GM13977 (cell line): ENCODE data around the gene FGFBP3.

ENCODE experiments used
- DNase-seq: peaks from one replicate; pipeline ENCODE4 v3.0.0; 2012; ENCODE audit warnings: low spot score
- in situ Hi-C: fragments of 300-500 bp; cut with MboI; formaldehyde crosslinking; loops from one replicate; pipeline ENCODE4 v1.12.0; 2022; ENCODE audit warnings: low sequenced_read_pairs, low pct_unique_long_range_greater_than_20kb, mixed read lengths, inconsistent platforms; ENCODE audit not compliant: unreplicated experiment
- TF ChIP-seq, protein P1 (sequence below): IDR thresholded peaks from 2 replicates; pipeline ENCODE4 v1.5.1; 2012; ENCODE audit warnings: mild to moderate bottlenecking, control low read depth; ENCODE audit not compliant: insufficient read depth; ENCODE audit errors: extremely low read depth, missing control alignments

Gene FGFBP3

DNA sequence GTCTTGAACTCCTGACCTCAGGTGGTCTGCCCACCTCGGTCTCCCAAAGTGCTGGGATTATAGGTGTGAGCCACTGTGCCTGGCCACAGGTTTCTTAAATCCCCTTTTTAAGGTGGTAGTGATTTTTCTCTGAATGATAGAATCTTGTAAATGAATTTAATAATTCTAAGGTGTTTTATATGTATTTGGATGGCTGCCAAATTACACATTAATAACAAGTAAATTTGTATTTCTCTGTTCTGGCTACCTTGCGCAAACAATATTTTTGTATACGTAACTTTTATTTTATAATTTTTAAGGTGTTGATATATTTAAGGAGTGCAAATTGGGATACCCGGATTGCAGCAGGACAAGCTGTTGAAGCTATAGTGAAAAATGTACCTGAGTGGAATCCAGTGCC, 30.4 kb upstream of the FGFBP3 start:
- in situ Hi-C loops: no loop called here
- DNase-seq: no peak
- TF ChIP-seq, protein P1, sequence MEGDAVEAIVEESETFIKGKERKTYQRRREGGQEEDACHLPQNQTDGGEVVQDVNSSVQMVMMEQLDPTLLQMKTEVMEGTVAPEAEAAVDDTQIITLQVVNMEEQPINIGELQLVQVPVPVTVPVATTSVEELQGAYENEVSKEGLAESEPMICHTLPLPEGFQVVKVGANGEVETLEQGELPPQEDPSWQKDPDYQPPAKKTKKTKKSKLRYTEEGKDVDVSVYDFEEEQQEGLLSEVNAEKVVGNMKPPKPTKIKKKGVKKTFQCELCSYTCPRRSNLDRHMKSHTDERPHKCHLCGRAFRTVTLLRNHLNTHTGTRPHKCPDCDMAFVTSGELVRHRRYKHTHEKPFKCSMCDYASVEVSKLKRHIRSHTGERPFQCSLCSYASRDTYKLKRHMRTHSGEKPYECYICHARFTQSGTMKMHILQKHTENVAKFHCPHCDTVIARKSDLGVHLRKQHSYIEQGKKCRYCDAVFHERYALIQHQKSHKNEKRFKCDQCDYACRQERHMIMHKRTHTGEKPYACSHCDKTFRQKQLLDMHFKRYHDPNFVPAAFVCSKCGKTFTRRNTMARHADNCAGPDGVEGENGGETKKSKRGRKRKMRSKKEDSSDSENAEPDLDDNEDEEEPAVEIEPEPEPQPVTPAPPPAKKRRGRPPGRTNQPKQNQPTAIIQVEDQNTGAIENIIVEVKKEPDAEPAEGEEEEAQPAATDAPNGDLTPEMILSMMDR: no peak

DNA sequence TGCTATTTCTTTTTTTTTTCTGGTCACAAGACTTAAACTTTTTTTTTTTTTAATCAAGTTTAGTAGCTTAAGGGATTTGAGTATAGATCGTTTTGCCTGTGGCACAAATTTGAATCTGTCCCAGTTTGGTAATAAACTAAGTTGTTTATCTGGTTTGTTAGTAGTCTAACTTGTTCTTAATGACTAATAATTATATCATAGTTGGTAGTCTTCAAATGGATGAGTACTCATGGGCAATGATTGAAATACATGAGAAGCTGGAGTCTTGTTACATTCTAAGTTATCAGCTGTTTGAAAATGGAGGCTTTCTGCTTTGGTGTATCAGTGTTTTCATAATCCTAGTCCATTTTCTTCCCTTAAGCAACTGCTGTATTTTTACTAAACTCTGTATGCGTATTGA, 26.6 kb upstream of the FGFBP3 start:
- TF ChIP-seq, protein P1: no peak
- no peak for DNase-seq
- in situ Hi-C loops: no loop called here

DNA sequence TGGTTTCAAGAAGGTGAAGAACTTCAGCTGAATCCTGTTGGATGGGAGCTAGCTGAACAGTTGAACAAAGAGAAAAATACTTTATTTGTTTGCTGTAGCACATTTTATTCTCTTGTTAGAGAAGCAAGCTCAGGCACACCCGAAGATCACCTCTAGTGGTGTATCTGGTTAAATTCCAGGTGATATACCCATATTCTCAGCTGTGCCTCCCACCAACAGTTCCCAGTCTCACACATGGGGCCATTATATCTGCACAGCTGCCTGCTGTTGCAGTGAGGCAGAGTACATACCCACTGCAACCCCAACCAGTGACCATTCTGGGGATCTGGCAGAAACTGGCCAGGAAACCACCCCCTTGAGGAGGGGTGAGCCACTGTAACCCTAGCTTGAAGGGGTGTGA, 23.5 kb upstream of the FGFBP3 start:
- TF ChIP-seq, protein P1: no peak
- DNase-seq: no peak
- in situ Hi-C loops: no loop called here

DNA sequence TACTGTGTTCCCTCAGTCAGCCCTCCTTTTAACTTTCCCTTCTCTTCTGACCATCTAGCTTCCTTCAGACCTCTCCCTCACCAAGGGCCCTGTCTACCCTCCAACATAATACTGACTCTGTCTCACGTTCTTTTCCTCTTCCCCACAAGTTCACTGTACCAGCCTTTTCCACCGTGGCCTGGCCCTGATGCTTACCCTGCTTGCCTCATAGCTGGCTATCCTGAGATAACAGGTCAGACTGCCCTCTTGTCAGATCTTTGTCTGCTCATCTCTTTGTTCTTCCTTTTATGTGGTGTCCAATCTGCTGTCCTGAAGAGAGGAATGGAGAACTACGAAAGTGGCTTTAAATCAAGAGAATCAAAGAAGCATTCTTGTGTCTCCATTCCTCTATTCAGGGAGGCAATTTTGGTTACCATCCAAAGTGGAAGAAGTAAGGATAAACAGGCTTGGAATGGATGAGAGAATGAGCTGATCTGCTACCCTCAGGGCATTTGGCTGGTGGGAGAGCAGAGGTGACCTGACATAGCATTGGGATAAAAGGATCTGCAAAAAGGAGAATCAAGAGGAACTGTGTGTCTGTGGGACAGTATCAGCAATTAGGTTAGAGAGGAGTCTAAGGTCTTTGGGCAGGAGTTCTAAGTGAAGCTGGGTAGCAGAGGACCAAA, 22.4 kb upstream of the FGFBP3 start:
- DNase-seq: no peak
- in situ Hi-C loops: no loop called here
- TF ChIP-seq, protein P1: no peak

DNA sequence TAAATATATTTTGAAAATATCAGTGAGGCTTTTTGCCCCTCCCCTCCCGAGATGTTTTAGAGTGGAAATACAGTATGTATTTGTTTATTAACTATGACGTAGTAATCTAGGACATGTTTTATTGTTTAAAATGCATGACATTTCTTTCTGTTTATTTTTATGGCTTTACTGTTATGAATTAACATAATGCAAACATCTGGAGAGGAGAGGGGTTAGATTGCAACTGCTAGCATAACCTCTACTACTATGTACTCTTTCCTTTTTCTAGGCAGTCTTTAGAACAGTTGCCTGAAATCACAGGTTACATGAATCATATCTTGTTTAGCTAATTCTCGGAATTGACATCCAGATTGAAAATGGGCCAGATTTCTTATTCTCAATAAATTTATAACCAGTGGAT, 21.7 kb upstream of the FGFBP3 start:
- in situ Hi-C loops: no loop called here
- no peak for DNase-seq
- TF ChIP-seq, protein P1: no peak

DNA sequence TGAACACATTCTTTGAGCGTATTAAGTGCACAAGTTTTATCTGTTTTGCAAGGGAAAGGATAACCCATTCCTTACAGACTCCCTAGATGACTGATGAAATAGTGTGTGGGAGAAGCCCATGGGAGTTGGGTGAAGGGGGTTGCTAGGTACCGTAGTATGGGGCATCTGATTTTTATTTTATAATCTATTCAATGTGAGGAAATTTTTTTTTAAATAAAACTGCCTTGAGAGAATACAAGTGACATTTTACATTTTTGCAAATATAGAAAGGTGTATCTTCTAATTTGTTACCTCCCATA, 15.7 kb upstream of the FGFBP3 start:
- no peak for DNase-seq
- in situ Hi-C loops: no loop called here
- TF ChIP-seq, protein P1: no peak
